ENCODE measurements around the gene PPP1R14C.

PPP1R14C gene

DNA sequence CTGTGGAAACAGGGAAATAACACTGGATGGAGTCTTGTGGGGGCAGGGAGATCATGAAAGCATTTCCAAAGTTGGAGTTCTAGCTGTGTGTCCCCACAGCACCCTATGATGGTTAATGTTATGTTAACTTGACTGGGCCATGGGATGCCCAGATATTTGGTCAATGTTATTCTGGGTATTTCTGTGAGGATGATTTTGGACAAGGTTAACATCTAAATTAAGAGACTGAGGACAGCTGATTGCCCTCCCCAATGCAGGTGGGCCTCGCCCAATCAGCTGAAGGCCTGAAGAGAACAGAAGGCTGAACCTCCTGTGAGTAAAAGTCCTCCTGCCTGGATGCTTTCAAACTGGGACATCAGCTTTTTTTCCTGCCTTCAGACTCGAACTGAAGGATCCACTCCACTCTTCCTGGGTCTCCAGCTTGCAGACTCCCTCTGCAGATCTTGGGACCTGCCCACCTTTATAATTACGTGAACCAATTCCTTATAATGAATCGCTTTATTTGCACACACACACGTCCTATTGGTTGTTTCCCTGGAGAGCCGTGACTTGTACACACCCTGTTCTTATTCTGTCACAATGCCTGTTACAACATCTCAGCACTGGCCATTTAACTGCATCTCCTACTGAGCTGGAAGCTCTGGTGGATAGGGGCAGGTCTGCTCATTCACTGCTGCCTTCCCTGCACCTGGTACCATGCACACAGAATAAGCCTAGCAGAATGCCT lies 126.4 kb downstream of the PPP1R14C start:
- Histone ChIP-seq H2AK5ac (ENCODE audit: low read length) (no peak overlapping the region), H3K4me3 (ENCODE audit: low read depth, low read length) (no peak overlapping the region), H3K14ac (ENCODE audit: low read length) (no peak overlapping the region), H3K18ac (ENCODE audit: low read length) (no peak overlapping the region), H3K4me1 (ENCODE audit: control insufficient read depth in 1 of 2, insufficient read depth in 2 of 2, low read length in 2 of 2) (peaks cover 7 to 9% of the 10 kb centered on the region in 2 experiments), H3K79me1 (ENCODE audit: low read length) (no peaks in the 10 kb centered on the region), H3K9ac (ENCODE audit: low read length) (no peak overlapping the region), H3K23ac (ENCODE audit: low read length) (no peak overlapping the region), H3K4me2 (ENCODE audit: low read length) (no peak overlapping the region), H3K36me3 (ENCODE audit: control insufficient read depth in 1 of 2, insufficient read depth in 2 of 2, low read length in 2 of 2) (no peaks in the 10 kb centered on the region), H2BK5ac (ENCODE audit: low read depth, low read length, poor library complexity) (no peak overlapping the region), H3K27me3 (ENCODE audit: insufficient read depth, low read length) (no peaks in the 10 kb centered on the region), H2AFZ (ENCODE audit: insufficient read depth, low read length, poor library complexity) (no peak overlapping the region), H2BK120ac (ENCODE audit: insufficient read depth, low read length, poor library complexity) (no peak overlapping the region), H4K91ac (ENCODE audit: low read depth, low read length) (no peak overlapping the region), H3K4ac (ENCODE audit: low read depth, low read length) (no peak overlapping the region), H3K9me3 (ENCODE audit: insufficient read depth, low read depth, low read length) (peaks cover 1% of the 10 kb centered on the region), H4K12ac (ENCODE audit: low read depth, low read length) (no peak overlapping the region), H3K27ac (ENCODE audit: low read depth, low read length) (no peak overlapping the region), H3K79me2 (ENCODE audit: control insufficient read depth, insufficient read depth, low read length, poor library complexity) (no peaks in the 10 kb centered on the region), H2BK12ac (ENCODE audit: low read length) (no peak overlapping the region), H4K8ac (ENCODE audit: low read depth, low read length) (no peak overlapping the region)
- WGBS (ENCODE audit: extremely low coverage, insufficient coverage, insufficient read length): no CpG with 5 or more reads among the region's 6 CpGs
- peak in 1 of 2 donors; percentile 44 for DNase-seq

DNA sequence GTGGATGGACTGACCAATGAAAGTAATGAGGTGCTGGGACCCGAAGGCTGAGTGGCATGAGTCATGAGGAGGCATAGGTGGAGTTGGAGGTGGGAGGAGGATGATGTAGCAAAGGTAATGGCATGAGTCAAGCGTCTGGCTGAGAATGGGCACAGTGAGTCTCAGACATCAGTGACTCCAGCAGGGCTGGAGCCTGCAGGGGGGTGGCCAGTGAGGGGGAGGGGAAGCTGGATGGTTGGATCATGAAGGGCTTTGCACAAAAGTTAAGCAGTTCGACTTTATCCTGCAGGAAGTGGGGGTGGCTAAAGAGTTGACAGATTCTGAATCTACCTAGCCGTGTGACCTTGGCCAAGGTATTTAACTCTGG lies 127.0 kb downstream of the PPP1R14C start:
- Histone ChIP-seq H3K4me3 (ENCODE audit: low read depth, low read length) (no peak overlapping the region), H3K23ac (ENCODE audit: low read length) (no peak overlapping the region), H3K18ac (ENCODE audit: low read length) (no peak overlapping the region), H3K4ac (ENCODE audit: low read depth, low read length) (no peak overlapping the region), H3K14ac (ENCODE audit: low read length) (no peak overlapping the region), H3K27me3 (ENCODE audit: insufficient read depth, low read length) (no peaks in the 10 kb centered on the region), H3K79me1 (ENCODE audit: low read length) (no peaks in the 10 kb centered on the region), H3K27ac (ENCODE audit: low read depth, low read length) (no peak overlapping the region), H2BK120ac (ENCODE audit: insufficient read depth, low read length, poor library complexity) (no peak overlapping the region), H2AK5ac (ENCODE audit: low read length) (no peak overlapping the region), H4K12ac (ENCODE audit: low read depth, low read length) (no peak overlapping the region), H3K9ac (ENCODE audit: low read length) (no peak overlapping the region), H3K36me3 (ENCODE audit: control insufficient read depth in 1 of 2, insufficient read depth in 2 of 2, low read length in 2 of 2) (no peaks in the 10 kb centered on the region), H2AFZ (ENCODE audit: insufficient read depth, low read length, poor library complexity) (no peak overlapping the region), H2BK5ac (ENCODE audit: low read depth, low read length, poor library complexity) (no peak overlapping the region), H3K4me2 (ENCODE audit: low read length) (no peak overlapping the region), H3K79me2 (ENCODE audit: control insufficient read depth, insufficient read depth, low read length, poor library complexity) (no peaks in the 10 kb centered on the region), H4K8ac (ENCODE audit: low read depth, low read length) (no peak overlapping the region), H4K91ac (ENCODE audit: low read depth, low read length) (no peak overlapping the region), H3K9me3 (ENCODE audit: insufficient read depth, low read depth, low read length) (peaks cover 1% of the 10 kb centered on the region), H3K4me1 (ENCODE audit: control insufficient read depth in 1 of 2, insufficient read depth in 2 of 2, low read length in 2 of 2) (peaks cover 7 to 9% of the 10 kb centered on the region in 2 experiments), H2BK12ac (ENCODE audit: low read length) (no peak overlapping the region)
- no CpG with 5 or more reads among the region's 4 CpGs for WGBS (ENCODE audit: extremely low coverage, insufficient coverage, insufficient read length)
- DNase-seq: peak in 1 of 2 donors; percentile 68

DNA sequence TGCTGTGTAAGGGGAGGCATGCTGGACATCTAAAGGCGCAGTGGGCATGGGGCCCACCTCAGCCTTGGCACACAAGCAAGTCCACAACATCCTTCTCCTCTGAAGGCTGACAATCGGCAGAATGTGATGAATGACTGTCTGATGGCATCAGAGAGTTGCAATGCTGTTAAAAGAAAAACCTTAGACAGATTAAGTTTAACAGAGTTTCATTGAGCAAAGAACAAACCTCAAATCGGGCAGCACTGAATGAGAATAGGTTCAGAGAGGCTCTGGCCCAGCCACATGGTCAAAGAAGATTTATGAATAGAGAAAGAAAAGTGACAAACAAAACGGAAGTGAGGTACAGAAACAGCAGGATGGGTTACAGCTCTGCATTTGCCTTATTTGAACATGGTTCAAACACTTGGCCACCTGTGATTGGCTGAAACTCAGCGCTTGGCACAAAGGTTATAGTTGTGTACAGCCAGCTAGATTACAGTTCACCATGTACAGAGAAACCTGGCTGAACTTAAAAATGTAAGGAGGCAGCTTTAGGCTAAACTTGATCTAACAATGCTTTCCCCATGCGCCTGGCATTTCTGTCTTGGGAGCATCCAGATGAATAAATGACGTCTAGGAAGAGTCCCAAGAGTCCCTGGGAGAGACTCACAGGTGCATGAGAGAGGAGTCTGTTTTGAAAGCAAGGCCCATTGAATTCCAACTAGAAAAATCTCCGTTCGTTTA lies 127.6 kb downstream of the PPP1R14C start:
- Histone ChIP-seq H3K18ac (ENCODE audit: low read length) (no peak overlapping the region), H3K4me1 (ENCODE audit: control insufficient read depth in 1 of 2, insufficient read depth in 2 of 2, low read length in 2 of 2) (peaks cover 7 to 9% of the 10 kb centered on the region in 2 experiments), H3K27ac (ENCODE audit: low read depth, low read length) (no peak overlapping the region), H3K23ac (ENCODE audit: low read length) (no peak overlapping the region), H3K4ac (ENCODE audit: low read depth, low read length) (no peak overlapping the region), H3K79me2 (ENCODE audit: control insufficient read depth, insufficient read depth, low read length, poor library complexity) (no peaks in the 10 kb centered on the region), H3K4me2 (ENCODE audit: low read length) (no peak overlapping the region), H2AK5ac (ENCODE audit: low read length) (no peak overlapping the region), H3K79me1 (ENCODE audit: low read length) (no peaks in the 10 kb centered on the region), H3K9ac (ENCODE audit: low read length) (no peak overlapping the region), H3K36me3 (ENCODE audit: control insufficient read depth in 1 of 2, insufficient read depth in 2 of 2, low read length in 2 of 2) (no peaks in the 10 kb centered on the region), H2BK5ac (ENCODE audit: low read depth, low read length, poor library complexity) (no peak overlapping the region), H4K8ac (ENCODE audit: low read depth, low read length) (no peak overlapping the region), H3K4me3 (ENCODE audit: low read depth, low read length) (no peak overlapping the region), H3K9me3 (ENCODE audit: insufficient read depth, low read depth, low read length) (peaks cover 1% of the 10 kb centered on the region), H3K27me3 (ENCODE audit: insufficient read depth, low read length) (no peaks in the 10 kb centered on the region), H2BK12ac (ENCODE audit: low read length) (no peak overlapping the region), H2AFZ (ENCODE audit: insufficient read depth, low read length, poor library complexity) (no peak overlapping the region), H2BK120ac (ENCODE audit: insufficient read depth, low read length, poor library complexity) (no peak overlapping the region), H4K91ac (ENCODE audit: low read depth, low read length) (no peak overlapping the region), H3K14ac (ENCODE audit: low read length) (no peak overlapping the region), H4K12ac (ENCODE audit: low read depth, low read length) (no peak overlapping the region)
- WGBS (ENCODE audit: extremely low coverage, insufficient coverage, insufficient read length): no CpG with 5 or more reads among the region's 9 CpGs
- DNase-seq: no peak

DNA sequence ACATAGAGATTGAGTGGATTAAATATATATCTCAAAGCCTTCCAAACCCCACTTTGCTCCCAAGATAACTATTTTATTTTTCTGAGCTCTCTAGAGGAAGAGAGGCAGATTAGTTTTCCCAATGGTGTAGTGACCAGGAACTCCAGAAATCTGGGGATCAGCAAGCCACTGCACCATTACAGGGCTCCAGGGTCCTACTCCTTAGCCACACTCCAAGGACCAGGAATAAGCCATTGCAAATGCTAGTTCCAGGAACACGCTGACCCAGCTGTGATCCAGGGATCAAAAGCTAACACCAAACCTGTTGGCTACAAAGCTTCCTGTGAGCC lies 128.3 kb downstream of the PPP1R14C start:
- Histone ChIP-seq H3K9ac (ENCODE audit: low read length) (no peak overlapping the region), H2BK12ac (ENCODE audit: low read length) (no peak overlapping the region)

More for the DNA sequence above, 128.3 kb downstream of the PPP1R14C start:
- Histone ChIP-seq H3K4ac (ENCODE audit: low read depth, low read length) (no peak overlapping the region), H3K9me3 (ENCODE audit: insufficient read depth, low read depth, low read length) (peaks cover 1% of the 10 kb centered on the region), H3K23ac (ENCODE audit: low read length) (no peak overlapping the region), H3K4me2 (ENCODE audit: low read length) (no peak overlapping the region), H2AK5ac (ENCODE audit: low read length) (no peak overlapping the region), H4K12ac (ENCODE audit: low read depth, low read length) (no peak overlapping the region), H2BK5ac (ENCODE audit: low read depth, low read length, poor library complexity) (no peak overlapping the region), H3K79me2 (ENCODE audit: control insufficient read depth, insufficient read depth, low read length, poor library complexity) (no peaks in the 10 kb centered on the region), H4K8ac (ENCODE audit: low read depth, low read length) (no peak overlapping the region), H4K91ac (ENCODE audit: low read depth, low read length) (no peak overlapping the region), H2AFZ (ENCODE audit: insufficient read depth, low read length, poor library complexity) (no peak overlapping the region), H3K18ac (ENCODE audit: low read length) (no peak overlapping the region), H3K14ac (ENCODE audit: low read length) (no peak overlapping the region), H2BK120ac (ENCODE audit: insufficient read depth, low read length, poor library complexity) (no peak overlapping the region), H3K27me3 (ENCODE audit: insufficient read depth, low read length) (no peaks in the 10 kb centered on the region), H3K36me3 (ENCODE audit: control insufficient read depth in 1 of 2, insufficient read depth in 2 of 2, low read length in 2 of 2) (no peaks in the 10 kb centered on the region), H3K27ac (ENCODE audit: low read depth, low read length) (no peak overlapping the region), H3K4me3 (ENCODE audit: low read depth, low read length) (no peak overlapping the region), H3K4me1 (ENCODE audit: control insufficient read depth in 1 of 2, insufficient read depth in 2 of 2, low read length in 2 of 2) (peaks cover 7 to 9% of the 10 kb centered on the region in 2 experiments), H3K79me1 (ENCODE audit: low read length) (no peaks in the 10 kb centered on the region)
- no peak for DNase-seq
- WGBS (ENCODE audit: extremely low coverage, insufficient coverage, insufficient read length): no CpG with 5 or more reads among the region's 1 CpG
